HG02642 (cell line): Measurements from ENCODE around the gene DDX60.
"Not testable (repeated sequence)": the region's sequence is repeated elsewhere in the genome, so short reads cannot be mapped to it uniquely, and the experiment has no call there.

ENCODE experiments used
- ATAC-seq: cut with Tn5 transposase; IDR thresholded peaks from one replicate; pipeline ENCODE4 v1.9.1; 2021; ENCODE audit warnings: mild to moderate bottlenecking; ENCODE audit not compliant: unreplicated experiment, poor library complexity

The DDX60 gene

GRCh38 chr4:168304744-168305459 lies 13.7 kb downstream of the DDX60 start:
- no peak for ATAC-seq

DNA sequence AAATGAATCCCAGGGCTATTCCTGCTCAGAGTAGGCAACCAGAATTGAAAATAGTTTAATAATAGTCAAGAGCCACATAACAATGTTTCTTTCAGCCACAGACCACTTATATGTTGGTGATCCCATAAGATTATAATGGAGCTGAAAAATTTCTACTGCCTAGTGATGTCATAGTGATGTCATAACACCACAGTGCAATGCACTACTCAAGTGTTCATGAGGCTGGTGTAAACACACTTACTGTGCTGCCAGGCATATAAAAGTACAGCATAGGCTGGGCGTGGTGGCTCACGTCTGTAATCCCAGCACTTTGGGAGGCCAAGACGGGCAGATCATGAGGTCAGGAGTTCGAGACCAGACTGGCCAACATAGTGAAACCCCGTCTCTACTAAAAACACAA lies 15.1 kb downstream of the DDX60 start:
- ATAC-seq = not testable (repeated sequence)

- ATAC-seq = peak; percentile 60
Measured at GRCh38 chr4:168293386-168293975, 25.1 kb downstream of the DDX60 start.

GRCh38 chr4:168291242-168291641 lies 27.3 kb downstream of the DDX60 start:
- ATAC-seq = no peak

DNA sequence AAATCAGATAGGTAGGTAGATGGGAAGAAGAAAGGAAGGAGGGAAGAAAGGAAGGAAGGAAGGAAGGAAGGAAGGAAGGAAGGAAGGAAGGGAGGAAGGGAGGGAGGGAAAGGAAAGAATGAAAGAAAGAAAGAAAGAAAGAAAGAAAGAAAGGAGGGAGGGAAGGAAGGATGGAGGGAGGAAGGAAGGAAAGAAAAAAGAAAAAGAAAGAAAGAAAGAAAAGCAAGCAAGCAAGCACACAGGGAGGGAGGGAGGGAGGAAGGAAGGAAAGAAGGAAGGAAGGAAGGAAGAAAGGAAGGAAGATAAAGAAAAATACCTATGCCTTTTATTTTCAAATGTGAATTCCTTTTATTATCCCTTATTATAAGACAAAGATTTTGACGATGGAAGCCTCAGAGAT lies 32.7 kb downstream of the DDX60 start:
- ATAC-seq = not testable (repeated sequence)

DNA sequence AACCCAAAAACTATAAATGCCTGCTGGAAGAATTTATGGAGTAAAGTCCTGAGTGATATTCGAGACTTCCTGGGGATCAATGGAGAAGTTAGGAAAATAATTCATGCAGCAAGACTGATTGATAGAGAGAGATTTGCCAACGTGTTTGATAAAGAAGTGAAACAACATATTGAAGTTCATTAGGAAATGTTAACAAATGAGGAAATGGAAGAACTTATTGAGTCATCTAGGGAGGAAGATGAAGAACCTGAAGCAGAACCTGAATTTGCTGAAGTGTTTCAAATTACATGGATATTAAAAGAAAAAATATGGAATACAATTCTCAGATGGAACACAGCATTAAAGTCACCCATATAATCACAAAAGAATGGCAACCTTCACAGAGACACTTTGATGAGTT lies 39.0 kb downstream of the DDX60 start:
- no peak for ATAC-seq

- ATAC-seq = no peak
Measured at GRCh38 chr4:168275836-168276235, 42.7 kb downstream of the DDX60 start.

DNA sequence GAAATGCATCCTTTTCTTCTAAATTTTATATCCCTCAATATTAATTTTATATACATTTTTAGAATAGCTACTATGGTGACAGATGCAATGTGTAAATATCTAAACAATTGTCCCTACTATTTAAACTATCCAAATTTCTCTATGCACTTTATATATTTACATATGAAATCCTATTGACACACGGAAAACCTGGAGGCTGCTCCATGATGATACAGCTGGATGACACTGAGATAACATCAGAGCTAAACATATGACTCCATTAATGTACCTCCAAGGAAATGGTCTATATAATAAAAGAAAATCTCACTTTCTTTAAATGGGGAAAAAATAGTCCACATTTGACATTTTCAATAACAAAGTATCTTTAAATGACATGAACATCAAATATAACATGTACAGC lies 43.7 kb downstream of the DDX60 start:
- ATAC-seq = no peak

GRCh38 chr4:168273838-168274237 lies 44.7 kb downstream of the DDX60 start:
- ATAC-seq = no peak

GRCh38 chr4:168272488-168272887 lies 46.1 kb downstream of the DDX60 start:
- ATAC-seq = no peak

- no peak for ATAC-seq
Measured at GRCh38 chr4:168269896-168270295, 48.7 kb downstream of the DDX60 start.

GRCh38 chr4:168265327-168265726 lies 53.2 kb downstream of the DDX60 start:
- no peak for ATAC-seq

- no peak for ATAC-seq
Measured at GRCh38 chr4:168264903-168265302, 53.6 kb downstream of the DDX60 start.

DNA sequence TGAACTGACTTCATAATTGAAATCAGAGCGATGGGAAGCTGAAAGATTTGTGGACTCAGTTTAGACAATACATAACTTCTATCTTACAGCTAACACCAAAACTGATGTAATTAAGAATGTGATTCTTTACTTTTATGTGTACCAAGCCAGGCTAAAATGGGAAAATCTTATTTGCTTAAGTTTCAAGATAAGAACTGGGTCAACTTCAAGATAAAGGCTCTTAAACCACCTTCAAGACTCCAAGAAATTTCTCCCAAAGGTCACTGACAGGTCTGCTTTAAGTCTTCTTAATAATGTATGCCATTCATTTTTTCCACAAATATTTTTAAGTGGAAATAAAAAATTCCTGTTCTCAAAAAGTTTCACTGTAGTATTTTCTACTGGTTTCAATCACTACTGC lies 55.5 kb downstream of the DDX60 start:
- no peak for ATAC-seq

DNA sequence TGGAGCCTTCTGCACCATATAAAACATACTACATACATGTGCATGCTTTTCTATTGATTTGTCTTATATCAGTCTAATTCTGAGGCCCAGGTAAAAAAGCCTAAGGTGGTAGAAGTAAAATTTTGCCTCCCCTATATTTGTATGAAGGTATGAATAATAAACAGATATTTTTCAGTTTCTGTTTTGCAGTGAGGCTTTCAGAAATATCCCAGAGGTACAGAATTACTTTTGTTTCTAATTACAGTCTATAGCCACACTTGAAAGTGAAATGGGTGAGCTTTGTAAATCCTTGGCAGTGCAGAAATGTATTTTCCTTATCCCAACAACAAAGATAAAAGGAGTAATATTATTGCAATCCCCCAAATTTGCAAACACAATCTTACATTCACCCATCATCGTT lies 59.5 kb downstream of the DDX60 start:
- no peak for ATAC-seq

DNA sequence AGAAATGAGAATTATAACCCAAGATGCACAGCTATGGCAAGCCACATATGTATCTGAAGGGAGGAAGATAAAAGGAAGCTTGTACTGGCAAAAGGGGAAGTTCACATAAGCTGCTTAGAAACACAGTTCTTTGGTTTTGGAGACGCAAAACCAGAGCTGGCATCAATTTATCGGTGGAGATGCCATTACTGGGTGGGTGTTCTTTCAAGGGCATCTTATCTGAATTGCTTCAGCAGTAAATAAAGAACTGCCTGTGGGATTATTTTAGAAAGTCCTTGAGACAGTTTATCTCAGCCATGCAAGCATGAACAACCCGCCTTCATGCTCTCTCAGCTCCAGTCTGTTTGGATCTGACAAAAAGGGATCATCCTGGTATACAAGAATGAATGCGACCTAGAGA lies 60.8 kb downstream of the DDX60 start:
- ATAC-seq = no peak

DNA sequence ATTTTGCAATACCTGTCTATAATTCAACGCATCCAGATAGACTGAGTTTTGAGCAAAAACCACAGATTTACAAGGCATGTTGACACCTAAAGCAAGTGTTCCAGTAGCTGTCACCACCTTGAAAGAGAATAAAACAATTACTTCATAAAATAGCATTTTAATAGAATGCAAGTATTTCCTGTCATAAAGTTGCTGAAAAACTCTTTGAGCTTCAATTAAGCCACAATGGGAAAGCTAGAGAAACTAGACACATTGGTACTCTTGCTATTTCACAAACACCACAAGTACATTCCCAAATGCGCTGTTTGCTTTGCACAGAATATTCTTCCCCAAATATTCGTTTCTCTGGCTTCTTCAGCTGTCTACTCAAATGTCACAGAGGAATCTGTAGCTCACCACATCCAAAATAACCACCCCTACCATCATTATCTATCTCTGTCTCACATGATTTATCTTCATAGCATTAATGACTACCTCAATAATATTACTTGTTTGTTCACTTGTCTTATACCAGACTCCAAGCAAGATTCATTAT lies 70.3 kb downstream of the DDX60 start:
- ATAC-seq = no peak

GRCh38 chr4:168247603-168248002 lies 70.9 kb downstream of the DDX60 start:
- ATAC-seq = no peak

DNA sequence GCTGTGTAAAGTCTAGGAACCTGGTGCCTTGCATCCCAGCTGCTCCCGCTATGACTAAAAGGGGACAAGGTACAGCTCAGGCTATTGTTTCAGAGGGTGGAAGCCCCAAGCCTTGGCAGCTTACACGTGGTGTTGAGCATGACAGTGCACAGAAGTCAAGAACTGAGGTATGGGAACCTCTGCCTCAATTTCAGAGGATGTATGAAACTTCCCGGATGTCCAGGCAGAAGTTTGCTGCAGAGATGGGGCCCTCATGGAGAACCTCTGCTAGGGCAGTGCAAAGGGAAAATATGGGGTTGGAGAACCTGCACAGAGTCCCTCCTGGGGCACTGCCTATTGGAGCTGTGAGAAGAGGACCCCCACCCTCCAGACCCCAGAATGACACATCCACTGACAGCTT lies 76.6 kb downstream of the DDX60 start:
- ATAC-seq = no peak

DNA sequence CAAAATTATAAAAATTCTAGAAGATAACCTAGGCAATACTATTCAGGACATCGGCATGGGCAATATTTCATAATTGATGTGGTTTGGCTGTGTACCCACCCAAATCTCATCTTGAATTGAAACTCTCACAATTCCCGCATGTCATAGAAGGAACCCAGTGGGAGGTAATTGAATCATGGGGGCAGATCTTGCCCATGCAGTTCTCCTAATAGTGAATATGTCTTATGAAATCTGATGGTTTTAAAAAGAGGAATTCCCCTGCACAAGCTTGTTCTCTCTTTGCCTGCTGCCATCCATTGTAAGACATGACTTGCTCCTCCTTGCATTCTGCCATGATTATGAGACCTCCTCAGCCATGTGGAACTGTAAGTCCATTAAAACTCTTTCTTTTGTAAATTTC lies 77.7 kb downstream of the DDX60 start:
- no peak for ATAC-seq

- no peak for ATAC-seq
Measured at GRCh38 chr4:168221301-168221700, 97.3 kb downstream of the DDX60 start.

GRCh38 chr4:168220893-168221292 lies 97.7 kb downstream of the DDX60 start:
- ATAC-seq = no peak
